Hematopoietic multipotent progenitor cell treated with erythropoietin and hydrocortisone succinate and interleukin-3 and kit ligand, for 15 days (in vitro differentiated cells): Measurements from ENCODE around the gene TMEM74B.
"Not testable (repeated sequence)": the region's sequence is repeated elsewhere in the genome, so short reads cannot be mapped to it uniquely, and the experiment has no call there.

Experiments used
- DNase-seq: peaks from one replicate; pipeline ENCODE4 v3.0.0-alpha.2; 2015; ENCODE audit warnings: low spot score

TMEM74B gene

DNA sequence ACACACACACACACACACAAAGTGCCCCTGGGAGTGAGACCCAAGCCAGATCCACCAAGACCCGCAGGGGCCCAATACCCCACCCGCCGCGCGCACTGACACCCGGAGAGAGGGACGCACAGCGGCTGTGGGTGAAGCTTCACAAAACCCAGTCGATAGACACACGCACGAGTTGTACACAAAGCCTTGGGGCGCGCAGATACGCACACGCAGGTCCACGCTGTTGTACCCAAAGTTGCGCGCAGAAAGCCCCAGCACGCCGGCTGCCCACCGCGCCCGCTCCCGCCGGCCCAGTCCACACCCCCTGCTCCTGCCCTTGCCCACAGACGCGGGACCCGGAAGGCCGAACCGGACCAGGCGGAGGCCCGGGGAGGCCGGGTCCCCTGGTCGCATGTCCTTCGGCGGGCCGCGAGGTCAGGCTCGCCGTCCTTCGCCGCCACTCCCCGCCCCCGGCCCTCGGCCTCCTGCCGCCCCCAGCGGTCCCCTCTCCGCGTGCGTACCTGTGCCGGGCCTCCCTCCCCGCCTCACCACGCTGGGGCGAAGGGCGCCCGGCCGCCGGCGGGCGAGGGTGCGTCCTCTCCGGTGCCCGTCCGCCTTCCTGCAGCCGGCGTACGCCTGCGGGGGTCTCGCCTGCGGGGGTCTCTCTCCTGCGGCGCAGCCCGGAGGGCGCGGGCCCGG, at the start of gene TMEM74B:
Gene TMEM74B (minus strand): TSS at position 344 of the 678 bp plus-strand sequence. CDS start 1,180 bp downstream, outside the sequence.
- DNase-seq = no peak

DNA sequence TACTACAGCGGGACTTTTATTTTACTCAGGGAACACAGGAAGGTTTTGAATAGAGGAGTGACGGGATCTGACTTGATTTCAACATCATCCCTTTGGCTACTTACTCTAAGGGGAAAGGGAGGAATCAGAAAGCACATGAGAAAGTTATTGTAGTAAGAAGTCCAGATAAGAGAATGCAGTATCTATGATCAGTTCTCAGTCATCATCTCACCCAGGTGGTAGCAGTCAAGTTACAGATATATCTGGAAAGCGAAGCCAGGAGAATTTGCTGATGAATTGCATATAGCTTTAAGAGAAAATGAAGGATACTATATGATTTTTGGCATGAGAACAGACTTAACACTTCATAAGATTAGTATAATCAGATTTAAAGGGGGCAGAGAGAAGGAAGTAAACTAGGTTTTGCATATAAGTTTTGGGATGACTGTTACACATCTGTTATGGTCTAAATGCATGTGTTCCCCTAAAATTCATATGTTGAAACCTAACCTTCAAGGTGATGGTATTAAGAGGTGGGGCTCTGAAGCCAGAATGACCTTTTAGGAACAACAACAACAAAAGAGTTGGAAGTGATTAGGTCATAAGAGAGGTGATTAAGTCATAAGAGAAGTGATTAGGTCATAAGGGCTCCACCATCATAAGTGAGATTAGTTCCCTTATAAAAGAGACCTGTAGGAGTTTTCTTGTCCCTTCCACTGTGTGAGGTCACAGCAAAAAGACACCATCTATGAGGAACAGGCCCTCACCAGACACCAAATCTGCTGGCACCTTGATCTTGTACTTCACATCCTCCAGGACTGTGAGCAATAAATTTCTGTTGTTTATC, 47.7 kb upstream of the TMEM74B start:
- no peak for DNase-seq

DNA sequence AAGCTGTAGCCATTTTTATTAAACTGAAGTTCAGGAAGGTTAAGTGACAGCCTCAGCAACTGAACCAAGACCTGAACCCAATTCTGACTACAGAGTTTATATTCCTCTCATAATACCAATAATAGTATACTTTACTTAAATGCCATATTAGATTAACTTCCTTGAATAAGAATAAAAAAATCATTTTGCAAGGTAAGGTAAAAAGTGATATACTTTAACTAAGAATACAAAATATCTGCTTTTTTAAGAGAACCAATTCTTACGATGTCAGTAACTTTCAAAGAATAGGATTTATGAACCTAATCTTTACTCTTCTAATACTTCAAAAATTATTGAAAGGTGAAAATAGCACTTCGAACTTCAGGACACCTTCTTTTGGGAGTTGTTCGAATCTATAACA, 44.8 kb upstream of the TMEM74B start:
- DNase-seq = no peak

DNA sequence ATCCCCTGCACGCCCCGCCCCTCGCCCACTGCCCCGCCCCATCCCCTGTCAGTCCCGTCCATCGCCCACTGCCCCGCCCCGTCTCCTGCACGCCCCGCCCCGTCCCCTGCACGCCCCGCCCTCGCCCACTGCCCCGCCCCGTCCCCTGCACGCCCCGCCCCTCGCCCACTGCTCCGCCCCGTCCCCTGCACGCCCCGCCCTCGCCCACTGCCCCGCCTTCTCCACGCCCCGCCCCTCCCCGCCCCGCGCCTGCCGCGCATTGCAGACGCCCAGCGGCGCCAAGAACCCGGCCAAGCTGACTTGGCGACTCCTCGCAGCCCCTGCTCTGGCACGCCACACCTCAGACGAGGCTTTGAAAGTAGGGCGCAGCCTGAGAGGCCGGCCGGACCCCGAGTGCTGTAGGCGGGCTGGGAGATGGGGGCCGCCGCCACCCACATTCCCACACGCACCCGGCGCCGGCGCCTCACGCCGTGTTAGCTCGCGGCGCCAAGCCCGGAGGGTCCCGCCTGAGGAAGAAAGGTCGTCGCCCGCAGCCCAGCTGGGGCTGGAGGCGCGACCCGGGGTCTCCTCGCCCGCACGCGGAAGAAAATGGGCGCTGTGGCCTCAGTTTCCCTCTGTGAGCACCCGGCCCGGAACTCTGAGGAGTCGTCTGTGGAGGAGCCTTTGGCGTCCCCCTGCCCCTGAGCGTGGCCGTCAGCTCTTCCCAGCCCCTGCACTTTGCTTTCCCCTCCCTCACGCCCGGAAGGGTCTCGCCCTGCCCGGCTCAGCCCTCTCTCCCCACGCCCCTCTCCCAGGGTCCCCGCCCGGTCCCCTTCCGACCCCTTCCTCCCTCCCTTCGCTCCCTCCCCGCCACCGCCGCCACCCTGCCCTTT, 41.2 kb upstream of the TMEM74B start, which contains the start of gene RAD21L1:
Gene RAD21L1 (plus strand): TSS at position 262 of the 872 bp plus-strand sequence. CDS start 2,410 bp downstream, outside the sequence.
- DNase-seq = peak; percentile 65

DNA sequence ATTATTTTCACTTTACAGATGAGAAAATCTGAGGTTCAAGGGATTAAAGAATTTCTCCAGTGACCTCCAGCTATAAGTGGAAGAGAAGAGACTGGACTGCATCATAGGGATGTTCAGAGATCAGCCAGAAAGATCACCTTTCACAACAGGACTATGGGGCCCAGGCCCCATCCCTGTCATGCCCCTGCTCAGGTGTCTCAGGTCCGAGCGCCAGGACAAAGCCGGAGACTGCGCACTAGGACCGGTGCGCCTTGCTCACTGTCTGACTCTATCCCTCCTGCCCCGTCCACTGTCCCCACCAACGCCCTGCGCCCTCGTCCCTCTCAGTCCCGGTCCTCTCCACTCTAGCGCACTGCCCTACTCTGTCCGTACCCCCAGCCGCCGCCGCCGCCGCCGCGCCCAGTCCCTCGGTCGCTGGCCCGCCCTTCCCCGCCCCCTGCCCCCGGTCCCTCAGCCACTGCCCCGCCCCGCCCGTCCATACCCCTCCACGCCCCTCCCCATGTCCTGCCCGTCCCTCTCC, 40.5 kb upstream of the TMEM74B start:
- no peak for DNase-seq

DNA sequence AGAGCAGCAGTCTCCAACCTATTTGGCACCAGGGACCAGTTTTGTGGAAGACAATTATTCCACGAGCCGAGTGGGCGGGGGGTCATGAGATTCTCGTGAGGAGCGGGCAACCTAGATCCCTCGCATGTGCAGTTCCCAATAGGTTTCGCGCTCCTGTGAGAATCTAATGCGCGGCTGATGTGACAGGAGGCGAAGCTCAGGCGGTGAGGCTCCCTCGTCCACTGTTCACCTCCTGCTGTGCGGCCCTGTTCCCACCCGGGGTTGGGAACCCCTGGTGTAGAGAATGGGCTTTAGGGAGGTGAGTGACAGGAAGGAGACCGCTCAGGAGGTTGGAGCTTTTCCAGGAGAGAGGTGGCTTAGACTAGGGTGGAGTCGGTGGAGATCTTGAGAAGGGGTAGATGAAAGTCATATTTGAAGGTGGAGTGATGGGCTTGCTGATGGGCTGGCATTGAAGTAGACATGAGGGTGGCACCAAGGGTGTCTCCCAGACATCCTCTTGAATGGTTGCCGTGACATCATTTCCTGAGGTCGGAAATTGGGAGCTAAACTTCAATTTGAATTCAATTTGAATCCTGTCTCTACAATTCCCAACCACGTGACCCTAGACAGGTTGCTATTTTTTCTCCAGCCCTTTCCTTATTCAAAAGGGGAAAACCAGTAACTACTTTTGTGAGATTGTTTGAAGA, 39.6 kb upstream of the TMEM74B start:
- no peak for DNase-seq

DNA sequence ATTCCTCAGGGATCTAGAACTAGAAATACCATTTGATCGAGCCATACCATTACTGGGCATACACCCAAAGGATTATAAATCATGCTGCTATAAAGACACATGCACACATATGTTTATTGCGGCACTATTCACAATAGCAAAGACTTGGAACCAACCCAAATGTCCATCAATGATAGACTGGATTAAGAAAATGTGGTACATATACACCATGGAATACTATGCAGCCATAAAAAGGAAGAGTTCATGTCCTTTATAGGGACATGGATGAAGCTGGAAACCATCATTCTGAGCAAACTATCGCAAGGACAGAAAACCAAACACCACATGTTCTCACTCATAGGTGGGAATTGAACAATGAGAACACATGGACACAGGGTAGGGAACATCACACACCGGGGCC, 38.0 kb upstream of the TMEM74B start:
- not testable (repeated sequence) for DNase-seq

DNA sequence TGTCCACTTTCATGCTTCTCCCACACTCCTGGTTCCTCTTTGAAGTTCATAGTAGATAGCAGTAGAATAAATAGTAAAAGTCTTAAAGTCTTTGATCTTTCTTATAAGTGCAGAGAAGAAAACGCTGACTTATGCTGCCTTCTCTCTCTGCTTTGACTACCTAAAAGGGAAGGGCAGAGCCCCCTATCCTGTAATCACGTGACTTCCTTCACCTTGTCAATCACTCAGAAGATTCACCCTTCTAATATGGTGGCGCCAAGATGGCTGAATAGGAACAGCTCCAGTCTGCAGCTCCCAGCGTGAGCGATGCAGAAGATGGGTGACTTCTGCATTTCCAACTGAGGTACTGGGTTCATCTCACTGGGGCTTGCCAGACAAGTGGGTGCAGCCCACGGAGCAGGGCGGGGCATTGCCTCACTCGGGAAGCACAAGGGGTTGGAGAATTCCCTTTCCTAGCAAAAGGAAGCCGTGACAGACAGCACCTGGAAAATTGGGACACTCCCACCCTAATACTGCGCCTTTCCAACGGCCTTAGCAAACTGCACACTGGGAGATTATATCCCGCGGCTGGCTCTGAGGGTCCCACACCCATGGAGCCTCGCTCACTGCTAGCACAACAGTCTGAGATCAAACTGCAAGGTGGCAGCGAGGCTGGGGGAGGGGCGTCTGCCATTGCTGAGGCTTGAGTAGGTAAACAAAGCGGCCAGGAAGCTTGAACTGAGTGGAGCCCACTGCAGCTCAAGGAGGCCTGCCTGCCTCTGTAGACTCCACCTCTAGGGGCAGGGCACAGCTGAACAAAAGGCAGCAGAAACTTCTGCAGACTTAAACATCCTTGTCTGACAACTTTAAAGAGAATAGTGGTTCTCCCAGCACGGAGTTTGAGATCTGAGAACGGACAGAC, 32.0 kb upstream of the TMEM74B start:
- not testable (repeated sequence) for DNase-seq

DNA sequence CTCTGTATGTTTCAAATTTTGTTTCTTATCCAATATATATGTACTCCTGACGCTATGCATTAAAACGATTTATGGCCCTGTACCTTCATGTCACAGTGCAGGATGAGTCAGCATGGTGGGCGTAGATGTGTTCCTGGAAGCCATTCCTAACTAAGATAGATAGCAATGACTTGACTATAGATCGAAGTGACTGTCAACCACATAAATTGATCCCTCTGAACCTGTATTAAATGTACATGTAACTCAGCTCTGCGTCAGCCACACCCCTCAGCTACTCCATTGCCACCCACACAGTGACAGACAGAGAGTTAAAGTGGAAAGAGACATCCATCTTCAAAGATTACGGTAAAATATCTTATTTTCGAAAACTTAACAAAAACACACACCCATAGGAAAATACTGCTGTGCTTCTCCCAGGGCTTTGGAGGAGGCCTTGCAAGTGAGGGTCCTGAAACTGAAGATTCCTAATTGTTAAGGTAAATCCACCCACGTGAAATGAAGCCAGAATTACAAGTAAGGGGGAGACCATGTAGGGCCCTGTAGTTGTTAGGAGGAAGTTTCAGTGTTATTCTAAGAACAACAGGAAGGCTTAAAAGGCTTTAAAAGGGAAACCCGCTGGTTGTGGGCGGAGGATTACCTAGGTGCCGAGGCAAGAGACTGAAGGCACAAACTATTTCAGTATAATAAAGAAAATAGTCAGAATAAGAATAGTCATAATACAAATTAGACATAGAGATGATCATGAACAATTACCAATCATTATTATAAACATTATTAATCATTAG, 30.8 kb upstream of the TMEM74B start:
- peak; percentile 47 for DNase-seq

DNA sequence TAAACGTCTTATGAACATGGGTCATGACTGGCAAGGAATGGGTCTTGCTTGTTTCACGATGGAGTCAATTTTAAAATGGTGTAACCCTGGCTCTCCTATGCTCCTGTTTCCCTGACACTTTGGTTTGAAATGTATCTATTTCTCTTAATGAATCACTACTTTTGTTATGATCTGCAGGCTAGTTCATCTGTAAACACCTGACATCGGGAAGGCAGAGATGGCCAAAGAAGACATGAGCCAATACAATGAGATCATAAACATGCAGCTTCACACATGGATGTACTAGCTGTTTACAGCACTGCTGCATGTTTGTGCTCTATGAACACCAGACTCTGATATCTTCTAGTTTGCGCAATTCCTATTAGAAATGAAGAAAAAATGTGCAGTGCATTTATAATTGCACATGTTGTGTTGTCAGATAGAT, 30.1 kb upstream of the TMEM74B start:
- no peak for DNase-seq

DNA sequence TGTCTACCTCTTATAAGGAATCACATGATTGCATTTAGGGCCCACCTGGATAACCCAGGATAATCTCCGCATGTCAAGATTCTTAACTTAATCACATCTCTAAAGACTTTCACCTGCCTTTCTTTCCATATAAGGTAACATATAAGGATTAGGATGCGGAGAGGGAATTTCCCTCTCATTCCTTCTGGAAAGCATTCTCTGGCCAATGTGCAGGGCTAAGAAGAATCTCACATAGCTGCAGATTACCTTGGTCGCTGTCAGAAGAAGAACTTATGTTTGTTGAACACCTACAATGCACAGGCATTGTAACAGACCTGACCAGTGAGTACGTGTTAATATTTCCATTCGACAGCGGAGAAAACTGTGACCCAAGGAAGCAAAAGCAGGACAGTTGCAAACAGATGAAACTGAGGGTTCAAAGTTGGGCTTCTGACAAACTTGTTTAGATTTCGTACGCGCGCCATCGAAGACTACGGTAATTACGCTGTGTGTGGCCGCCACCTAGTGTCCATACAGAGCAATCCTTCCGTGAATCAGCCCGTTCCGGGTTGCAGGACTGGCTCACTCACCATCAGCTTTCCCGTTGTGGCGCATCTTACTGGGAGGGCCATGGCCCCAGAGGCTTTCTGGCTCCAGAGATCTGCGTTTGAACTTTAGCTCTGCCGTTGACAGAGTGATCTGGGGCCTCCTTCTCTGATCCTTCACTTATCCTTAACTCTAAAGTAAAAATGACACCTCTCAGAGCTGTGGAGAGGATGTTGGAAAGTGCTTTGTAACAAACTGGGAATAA, 28.0 kb upstream of the TMEM74B start:
- peak; percentile 81 for DNase-seq

DNA sequence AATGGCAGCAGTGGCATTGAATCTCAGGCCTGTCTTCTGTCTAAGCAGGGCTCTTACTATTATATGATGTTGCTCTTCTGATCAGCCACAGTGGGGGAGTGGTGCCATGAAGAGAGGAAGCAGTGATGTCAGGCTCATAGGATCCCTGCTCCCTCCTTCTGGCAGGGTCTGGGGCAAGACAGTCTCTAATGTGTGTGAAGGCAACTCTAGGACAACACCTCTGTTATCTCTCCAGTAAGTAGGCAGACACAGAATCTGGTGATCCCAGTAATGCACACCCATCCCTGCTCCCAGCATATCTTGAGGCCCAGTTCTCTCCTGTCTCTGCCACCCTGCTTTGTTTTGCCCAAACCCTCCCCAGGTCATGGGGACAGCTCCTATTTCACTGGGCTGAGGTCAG, 27.2 kb upstream of the TMEM74B start:
- peak; percentile 45 for DNase-seq

DNA sequence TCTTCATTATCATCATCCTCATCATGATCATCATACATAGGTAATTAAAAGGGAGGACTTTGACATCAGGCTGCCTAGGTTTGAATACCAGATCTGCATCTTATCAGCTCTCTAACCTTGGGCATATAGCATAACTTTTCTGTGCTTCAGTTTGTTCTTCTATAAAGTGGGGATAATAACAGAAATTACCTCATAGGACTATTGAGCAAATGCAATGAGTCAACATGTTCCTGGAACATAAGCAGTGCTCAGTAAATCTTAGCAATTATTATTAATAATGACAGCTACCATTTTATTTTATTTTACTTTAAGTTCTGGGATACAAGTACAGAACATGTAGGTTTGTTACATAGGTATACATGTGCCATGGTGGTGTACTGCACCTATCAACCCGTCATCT, 25.7 kb upstream of the TMEM74B start:
- DNase-seq = no peak

DNA sequence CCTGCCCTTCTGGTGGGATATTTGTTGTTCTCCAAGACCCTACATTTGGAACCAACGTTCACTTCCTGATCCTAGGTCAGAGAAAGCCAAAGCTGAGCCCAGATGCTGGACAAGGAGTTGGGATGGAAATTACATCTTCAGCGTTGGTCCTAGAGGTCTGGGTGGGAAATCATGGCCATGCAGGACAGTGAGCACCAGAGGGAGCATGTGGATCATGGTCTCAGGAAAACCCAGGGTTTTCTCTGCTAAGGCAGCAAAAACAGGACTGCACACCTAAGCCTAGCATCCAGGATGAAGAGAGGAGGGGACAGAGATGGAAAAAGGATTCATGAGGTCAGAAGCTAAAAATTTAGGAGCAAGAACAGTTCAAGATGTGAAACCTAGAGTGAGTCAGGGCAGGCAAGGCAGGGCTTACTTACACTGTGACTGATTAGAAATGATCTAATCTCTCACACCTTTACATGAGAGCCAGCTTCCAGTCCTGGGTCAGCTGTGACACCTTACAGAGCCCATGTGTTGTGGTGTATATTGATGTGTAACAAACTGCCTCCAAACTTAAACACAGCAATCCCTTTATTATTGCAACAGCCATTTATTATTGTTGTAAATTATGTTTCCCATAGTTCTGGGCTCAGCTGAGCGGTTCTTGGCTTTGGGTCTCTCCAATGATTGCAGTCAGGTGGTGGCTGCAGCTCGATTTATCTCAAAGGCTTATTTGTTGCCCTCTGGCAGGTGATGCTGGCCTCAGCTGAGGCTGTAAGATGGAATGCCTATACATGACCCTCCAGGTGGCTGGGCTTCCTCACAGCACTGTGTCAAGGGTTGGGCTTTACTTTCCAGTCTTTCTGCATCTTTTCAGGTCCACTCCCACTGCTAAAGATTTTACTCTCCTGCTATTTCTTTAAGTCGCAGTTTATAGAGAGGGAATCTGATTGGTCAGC, 24.9 kb upstream of the TMEM74B start:
- DNase-seq = no peak

DNA sequence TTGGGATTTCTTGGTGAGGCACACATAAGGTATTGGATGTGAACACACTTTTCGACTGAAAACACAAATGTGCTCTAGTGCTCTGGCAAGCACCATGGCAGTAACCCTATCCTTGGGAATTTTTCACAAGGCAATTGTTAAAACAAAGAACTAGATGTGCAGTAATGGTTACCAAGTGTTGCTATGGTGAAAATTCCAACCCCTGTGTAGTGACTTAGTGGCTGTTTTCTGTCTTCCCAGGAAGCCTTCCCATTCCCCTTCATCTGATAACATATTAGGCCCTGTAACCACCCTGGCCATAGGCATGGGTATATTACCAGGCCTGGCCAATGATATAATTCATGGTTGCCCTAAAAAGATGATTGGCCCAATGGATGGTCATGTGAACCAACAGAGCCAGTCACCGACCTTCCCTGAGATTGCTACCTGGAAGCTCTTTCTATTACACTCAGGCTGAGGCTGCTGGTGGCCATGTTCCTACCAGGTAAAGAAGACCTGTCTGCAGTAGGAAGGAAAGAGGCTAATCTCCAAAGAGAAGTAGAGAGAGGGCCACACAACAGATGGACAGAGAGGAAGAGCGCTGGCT, 22.6 kb upstream of the TMEM74B start:
- DNase-seq = no peak

DNA sequence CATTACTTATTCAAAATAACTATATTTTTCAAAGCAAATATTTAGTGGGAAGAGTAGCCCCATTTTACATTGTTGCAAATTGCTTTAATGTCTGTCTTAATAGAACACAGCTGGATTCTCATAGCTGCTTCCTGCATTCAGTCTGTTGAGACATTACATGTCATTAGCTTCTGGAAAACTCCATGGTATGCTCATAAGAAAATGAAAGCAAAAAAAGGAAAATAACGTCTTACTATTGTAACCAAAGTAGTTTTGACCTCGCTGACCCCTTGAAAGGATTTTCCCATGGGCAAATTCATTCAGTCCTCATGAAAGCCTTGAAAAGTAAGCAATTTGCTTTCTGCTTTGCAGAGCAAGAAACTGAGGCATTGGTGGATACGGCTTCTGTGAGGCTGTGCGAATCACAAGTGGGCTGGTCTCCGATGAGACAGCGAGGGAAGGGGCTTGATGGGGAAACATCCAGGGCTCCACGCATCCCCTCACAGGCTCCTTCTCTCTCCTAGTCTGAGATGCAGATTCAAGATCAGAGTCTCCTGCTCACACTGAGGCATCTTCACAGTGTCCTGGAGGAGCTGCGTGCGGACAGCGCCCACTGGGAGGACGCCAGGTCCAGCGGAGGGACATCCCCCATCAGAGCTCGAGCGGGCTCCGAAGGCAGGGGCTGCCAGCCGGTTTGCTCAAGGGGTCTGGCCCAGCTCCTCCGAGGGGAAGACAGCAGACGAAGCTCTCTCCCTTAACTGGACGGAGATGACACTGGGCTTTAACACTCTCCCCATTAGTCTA, 21.8 kb upstream of the TMEM74B start:
- DNase-seq = no peak
